Myocyte (in vitro differentiated cells): ENCODE measurements around the gene MAST3. TPM values are rescaled to one million over a fixed set of nuclear protein-coding genes. Genes with fewer than 3 reads are reported as not detected.
A peak's percentile ranks its signal among the peaks of the same experiment; 100 is the strongest.

Experiments used
- DNase-seq: peaks from one replicate; pipeline ENCODE4 v3.0.0-alpha.2; 2012; ENCODE audit warnings: low read depth
- total RNA-seq: library from RNA; depleted of rRNA; stranded (reverse); fragments of >200 nt; gene quantifications from 2 replicates; pipeline ENCODE4 v1.2.3, GENCODE V29; 2014

The MAST3 gene
- total RNA-seq, 1 donor from 2014 or later: 5.8 TPM

DNA sequence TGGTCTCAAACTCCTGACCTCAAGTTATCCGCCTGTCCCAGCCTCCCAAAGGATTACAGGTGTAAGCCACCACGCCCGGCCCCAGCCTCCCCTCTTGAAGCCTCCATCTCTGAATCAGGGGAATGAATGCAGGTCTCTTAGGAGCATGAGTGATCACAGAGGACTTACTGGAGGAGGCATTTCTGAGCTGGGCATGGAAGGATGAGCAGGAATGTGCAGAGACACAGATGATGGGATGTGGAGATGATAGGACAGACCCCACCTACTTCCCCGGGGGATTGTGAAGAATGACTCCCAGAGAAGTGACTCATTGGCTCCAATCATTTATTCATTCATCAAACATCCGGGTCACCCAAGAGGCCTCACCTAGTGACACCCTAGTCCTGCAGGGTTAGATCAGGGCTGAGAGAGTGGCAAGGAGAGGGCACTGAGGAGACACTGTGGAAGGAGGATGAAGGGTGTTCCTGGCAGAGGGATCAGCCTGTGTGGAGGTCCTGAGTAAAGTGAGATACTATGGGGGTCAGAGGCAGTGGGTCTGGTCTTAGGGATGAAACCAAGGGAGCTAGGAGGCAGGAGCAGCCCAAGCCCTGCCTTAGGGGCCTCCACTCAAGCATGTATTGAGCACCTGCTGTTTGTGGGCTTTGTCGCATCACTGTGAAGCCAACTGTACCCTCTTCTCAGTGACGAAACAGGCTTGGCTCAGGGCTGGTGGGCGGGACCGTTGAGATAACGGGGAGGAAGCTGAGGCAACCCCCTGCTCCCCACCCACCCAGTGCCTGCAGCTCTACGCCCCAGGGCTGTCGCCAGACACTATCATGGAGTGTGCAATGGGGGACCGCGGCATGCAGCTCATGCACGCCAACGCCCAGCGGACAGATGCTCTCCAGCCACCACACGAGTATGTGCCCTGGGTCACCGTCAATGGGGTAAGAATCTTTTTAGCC is 79.1 kb downstream of the MAST3 start:
- DNase-seq: no peak

DNA sequence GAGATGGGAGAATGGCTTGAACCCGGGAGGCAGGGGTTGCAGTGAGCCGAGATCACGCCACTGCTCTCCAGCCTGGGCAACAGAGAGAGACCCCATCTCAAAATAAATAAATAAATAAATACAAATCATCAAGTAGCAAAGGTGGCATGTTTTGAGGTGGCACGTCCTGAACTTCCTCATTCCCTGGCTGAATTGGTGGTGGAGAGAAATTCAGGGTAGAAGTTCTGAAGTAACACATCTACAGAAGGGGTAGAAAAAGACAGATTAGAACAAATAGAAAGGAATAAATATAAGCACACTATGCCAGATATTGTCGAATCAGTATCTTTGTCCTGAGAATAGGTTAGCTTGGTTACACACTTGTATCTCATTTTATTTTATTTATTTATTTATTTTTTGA is 82.4 kb downstream of the MAST3 start:
- no peak for DNase-seq

DNA sequence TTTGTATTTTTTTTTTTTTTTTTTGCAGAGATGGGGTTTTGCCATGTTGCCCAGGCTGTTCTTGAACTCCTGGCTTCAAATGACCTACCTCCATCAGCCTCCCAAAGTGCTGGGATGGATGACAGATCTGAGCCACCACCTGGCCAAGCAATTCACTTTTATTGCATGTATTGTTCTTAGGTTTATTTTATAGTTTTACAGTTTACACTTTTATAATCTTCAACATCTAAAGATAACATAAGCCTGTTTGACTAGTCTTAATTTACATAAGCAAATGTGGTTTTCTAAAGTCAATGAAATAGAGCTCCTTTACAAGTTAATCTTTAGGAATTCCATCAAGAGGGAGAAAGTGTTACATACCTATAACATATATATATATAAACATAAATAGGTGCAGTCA is 86.0 kb downstream of the MAST3 start:
- no peak for DNase-seq

DNA sequence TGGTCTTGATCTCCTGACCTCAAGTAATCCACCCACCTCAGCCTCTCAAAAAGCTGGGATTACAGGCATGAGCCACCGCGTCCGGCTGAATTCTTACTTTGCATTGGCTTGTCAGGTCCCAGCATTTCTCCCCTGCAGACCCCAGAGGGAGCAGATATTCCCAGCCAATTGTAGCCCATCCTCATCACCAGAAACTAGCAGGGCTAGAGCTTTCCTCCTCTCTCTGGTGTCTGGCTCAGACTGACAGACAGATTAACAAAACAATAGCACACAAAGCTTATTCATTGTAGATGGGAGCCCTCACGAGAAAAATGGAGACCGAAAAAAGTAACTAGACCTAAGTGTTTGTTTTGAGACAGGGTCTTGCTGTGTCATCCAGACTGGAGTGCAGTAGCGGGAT is 88.0 kb downstream of the MAST3 start:
- no peak for DNase-seq

DNA sequence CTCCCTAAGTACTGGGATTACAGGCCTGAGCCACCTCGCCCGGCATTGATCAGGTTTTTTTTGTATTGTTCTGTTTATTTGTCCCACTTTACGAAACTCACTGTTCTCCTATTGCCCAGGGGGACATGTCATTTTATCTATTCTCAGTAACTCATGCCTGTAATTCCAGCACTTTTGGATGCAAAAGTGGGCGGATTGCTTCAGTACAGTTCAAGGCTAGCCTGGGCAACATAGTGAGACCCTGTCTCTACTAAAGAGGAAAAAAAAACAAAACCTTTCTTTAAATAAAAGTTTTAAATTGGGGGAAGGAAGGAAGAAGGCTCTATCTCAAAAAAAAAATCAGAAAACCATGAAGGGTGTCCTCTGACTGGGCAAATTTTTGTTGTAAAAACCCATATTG is 92.7 kb downstream of the MAST3 start:
- DNase-seq: no peak

DNA sequence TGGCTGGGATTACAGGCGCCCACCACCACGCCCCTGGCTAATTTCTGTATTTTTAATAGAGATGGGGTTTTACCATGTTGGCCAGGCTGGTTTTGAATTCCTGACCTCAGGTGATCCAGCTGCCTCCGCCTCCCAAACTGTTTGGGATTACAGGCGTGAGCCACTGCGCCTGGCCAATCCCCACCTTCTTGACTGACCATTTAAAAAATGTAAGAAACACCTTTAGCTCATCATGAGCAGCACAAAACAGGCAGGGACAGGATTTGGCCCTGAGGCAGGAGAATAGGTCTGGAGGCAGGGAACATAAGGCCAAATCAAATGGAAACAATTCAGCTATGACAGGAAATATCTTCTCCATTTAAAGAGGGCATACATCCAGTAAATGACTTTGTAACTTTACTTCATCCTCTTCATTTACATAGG is 94.1 kb downstream of the MAST3 start:
- no peak for DNase-seq

DNA sequence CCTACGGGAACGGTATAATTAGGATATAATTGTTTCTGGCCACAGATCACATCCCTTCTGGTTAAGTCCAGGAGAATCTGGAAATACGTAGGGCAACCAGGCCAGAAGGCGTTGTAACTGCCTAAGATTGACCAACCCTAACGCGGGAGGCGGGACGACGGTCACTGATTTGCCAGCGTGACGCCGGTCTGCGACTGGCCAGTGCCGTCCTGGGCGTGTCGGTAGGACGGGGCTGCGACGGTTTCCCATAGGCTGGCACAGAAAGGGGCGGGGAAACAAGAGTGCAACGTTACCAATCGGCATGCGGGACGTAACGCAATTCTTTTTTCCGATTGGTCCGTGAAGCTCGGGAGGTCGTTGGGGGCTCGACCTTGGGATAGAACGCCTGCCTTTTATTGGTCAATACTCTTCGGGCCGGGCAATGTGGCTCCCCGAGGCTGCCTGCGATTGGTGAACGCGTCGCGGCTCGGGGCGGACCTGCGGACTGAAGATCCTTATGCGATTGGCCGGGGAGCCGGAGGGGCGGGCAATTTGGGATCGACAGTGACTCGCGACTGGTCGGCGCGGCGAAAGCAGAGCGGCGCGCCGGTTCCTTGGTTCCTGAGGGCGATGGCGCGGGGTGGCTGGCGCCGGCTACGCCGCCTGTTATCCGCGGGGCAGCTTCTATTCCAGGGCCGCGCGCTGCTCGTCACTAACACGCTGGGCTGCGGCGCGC is 95.3 kb downstream of the MAST3 start, which contains the start of gene MPV17L2:
TSS of gene MPV17L2 (plus strand) at position 546 of the 715 bp plus-strand sequence. CDS start at position 610, 64 bp downstream.
- peak; percentile 100 for DNase-seq

DNA sequence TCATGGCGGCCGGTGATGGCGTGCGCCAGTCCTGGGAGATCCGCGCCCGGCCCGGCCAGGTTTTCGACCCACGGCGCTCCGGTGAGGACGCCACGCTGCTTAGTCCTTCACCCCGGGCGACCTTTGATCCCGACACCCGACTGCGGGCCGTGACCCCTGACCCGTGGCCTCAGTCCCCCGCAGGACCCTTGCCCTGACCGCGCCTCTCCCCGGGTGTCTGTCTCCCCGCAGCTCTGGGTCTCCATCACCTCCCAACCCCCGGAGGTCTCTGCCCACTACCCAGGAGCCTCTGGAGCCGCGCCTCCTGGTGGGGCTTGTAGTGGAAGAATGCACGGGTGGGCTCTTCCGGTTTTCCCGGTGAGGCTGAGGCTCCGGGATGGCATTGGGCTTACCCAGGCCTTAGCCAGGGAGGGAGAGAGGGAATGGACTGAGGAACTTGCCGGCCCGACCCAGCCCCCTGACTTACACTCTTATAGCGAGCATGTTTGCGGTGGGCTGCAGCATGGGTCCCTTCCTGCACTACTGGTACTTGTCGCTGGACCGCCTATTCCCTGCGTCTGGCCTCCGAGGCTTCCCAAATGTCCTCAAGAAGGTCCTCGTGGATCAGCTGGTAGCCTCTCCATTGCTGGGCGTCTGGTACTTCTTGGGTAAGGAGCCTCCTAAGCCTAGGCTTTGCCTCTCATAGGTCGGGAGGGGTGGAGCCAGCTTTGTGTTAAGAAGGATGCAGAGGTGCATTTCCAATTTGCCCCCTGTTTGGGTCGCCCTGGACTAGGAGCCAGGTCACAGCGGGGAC is 96.0 kb downstream of the MAST3 start:
- DNase-seq: no peak

DNA sequence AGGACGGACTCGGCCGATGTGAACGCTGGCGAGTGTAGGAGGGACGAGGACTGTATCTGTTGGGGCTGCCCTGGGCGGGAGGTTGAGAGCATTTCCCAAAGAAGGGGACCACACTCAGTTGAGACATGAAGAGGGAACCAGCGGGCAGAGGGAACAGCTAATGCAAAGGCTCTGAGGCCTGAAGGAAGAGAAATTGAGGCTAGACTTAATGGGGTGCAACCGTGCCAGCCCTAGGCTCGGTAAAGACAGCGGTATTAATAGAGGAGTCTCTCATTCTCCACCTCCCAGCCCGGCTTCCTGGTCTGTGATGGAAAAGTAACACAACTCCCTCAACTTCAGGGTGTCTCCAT is 96.6 kb downstream of the MAST3 start:
- no peak for DNase-seq

DNA sequence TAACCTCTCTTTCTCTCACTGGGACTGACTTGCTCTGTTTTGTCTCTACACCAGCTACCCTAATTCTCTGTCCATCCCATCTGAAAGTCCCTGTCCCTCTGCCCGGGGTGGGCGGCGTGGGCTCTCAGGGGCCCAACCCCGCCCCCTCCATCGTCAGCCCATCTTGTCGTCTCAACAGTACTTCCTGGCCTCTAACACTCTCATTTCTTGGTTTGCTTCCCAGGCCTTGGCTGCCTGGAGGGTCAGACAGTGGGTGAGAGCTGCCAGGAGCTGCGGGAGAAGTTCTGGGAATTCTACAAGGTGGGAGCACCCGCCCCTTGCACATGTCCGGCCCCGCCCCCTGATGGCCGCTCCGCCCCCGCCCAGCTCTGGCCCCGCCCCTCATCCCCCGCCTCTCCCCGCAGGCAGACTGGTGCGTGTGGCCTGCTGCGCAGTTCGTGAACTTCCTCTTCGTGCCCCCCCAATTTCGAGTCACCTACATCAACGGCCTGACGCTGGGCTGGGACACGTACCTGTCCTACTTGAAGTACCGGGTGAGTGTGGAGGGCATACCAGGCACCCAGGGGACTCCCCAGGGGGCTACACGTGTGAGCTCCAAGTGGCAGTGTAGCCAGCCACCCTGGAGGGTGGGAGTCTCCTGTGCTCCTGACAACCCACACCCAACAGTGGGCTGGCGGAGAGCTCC is 97.1 kb downstream of the MAST3 start:
- DNase-seq: no peak

DNA sequence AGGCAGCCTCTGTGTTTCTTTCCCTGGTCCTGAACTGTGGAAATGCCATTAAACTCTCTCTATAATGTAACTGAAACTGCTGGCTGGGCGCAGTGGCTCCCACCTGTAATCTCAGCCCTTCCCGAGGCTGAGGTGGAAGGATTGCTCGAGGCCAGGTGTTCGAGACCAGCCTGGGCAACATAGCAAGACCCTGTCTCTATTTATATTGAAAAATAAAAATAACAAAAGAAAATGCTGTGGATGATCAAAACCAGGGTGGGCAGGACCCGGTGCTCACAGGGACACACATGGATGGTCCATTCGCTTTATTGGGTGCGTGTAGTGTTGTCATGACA is 98.9 kb downstream of the MAST3 start:
- no peak for DNase-seq

DNA sequence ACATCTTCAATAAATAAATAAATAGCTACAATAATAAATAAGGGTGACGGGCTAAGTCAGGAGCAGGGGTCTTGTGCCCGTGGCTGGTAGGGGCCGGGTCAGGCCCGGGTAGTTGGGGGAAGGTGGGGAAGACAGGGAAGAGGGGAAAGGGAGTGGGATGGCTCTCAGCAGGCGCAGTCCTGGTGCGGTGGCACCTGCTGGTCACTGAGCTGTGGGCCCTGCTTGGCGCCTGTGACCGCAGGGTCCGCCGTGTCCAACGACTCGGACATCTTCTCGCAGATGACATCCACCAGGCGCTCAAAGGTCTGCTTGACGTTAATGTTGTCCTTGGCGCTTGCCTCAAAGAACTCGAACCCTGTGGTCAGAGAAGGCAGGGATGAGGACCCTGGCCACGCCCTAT is 99.7 kb downstream of the MAST3 start:
- DNase-seq: no peak

DNA sequence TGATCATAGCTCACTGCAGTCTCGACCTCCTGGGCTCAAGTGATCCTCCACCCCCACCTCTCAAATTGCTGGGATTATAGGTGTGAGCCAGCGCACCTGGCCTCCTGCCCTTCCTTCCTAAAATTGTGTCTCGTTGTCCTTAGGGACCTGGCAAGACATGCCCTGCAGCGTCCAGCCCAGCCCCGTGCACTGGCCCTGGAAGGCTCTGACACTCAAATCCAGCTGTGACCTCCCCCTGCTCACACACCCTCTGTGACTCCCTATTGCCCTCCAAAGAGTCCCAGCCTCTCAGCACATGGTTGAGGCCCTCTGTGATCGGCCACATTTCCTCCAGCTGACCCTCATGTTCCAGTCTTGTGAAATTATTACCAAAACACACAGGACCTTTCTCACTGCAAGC is 100.4 kb downstream of the MAST3 start:
- DNase-seq: no peak

DNA sequence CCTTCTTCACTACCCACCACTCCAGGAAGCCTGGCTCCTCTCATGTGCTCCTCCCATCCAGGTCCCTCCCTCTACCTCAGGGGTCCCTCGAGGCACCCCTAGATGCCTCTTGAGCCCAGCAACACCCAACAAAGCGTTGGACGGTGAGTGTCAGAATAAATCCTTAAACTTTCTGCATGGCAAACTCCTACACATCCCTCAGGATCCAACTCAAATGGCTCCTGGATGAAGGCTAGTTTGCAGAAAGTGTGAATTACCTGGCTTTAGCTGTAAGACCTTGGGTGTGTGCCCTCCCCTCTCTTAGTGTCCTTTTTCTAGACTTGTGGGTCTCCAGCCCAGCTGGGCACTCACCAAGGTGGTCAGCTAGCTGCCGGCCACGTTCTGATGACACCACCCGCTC is 100.8 kb downstream of the MAST3 start:
- DNase-seq: no peak

Other genes with a start within 250 kb of the MAST3 start
- gene JAK3, start 249.8 kb upstream of the MAST3 start, total RNA-seq: 0.47 TPM in 1 of 2 replicates, not detected in the other
- 777 and 810 TPM in 2 replicates for gene RPL18A, start 237.9 kb upstream of the MAST3 start, total RNA-seq
- not detected in 2 replicates for gene SLC5A5, start 225.8 kb upstream of the MAST3 start, total RNA-seq
- gene CCDC124, start 164.8 kb upstream of the MAST3 start, total RNA-seq: 56.5 and 61.3 TPM in 2 replicates
- gene KCNN1, start 130.7 kb upstream of the MAST3 start, total RNA-seq: not detected in 2 replicates
- gene ARRDC2, start 89.6 kb upstream of the MAST3 start, total RNA-seq: 3.8 and 6.3 TPM in 2 replicates
- not detected in 2 replicates for gene IL12RB1, start 10.8 kb upstream of the MAST3 start, total RNA-seq
- gene PIK3R2, start 55.4 kb downstream of the MAST3 start, total RNA-seq: 48.4 and 50.5 TPM in 2 replicates
- 0.73 and 6.5 TPM in 2 replicates for gene IFI30, start 76.0 kb downstream of the MAST3 start, total RNA-seq
- 52.1 and 68.6 TPM in 2 replicates for gene MPV17L2, start 95.4 kb downstream of the MAST3 start, total RNA-seq
- gene RAB3A, start 106.3 kb downstream of the MAST3 start, total RNA-seq: 2.7 and 3.4 TPM in 2 replicates
- 1.7 TPM in 1 of 2 replicates, not detected in the other for gene PDE4C, start 128.7 kb downstream of the MAST3 start, total RNA-seq
- 1.1 and 1.2 TPM in 2 replicates for gene IQCN, start 176.7 kb downstream of the MAST3 start, total RNA-seq
- gene JUND, start 183.8 kb downstream of the MAST3 start, total RNA-seq: 244 and 299 TPM in 2 replicates
- gene LSM4, start 225.3 kb downstream of the MAST3 start, total RNA-seq: 290 and 353 TPM in 2 replicates
- gene PGPEP1, start 242.8 kb downstream of the MAST3 start, total RNA-seq: 32.1 and 47.9 TPM in 2 replicates